Umbilical cord (tissue), 2 donors: Measurements from ENCODE around the gene UQCR11. TPM values are rescaled to one million over a fixed set of nuclear protein-coding genes. Genes with fewer than 3 reads are reported as not detected.
"Not testable (repeated sequence)": the region's sequence is repeated elsewhere in the genome, so short reads cannot be mapped to it uniquely, and the experiment has no call there.

Source experiments
- DNase-seq: peaks from one replicate; pipeline ENCODE4 v3.0.0-alpha.2; 2015; ENCODE audit warnings: low spot score
- total RNA-seq: library from RNA; depleted of rRNA; stranded (reverse); fragments of >200 nt; gene quantifications from one replicate; pipeline ENCODE4 v1.2.3, GENCODE V29; 2014; ENCODE audit warnings: low replicate concordance; ENCODE audit not compliant: insufficient read depth

UQCR11 gene
- total RNA-seq, result 86.2 TPM

- peak; percentile 97 for DNase-seq
These were observed at the start of gene UQCR11 for GRCh38 chr19:1605236-1606137. Gene UQCR11 (minus strand): TSS chr19:1605462. CDS start chr19:1605409, 53 bp downstream.

DNA sequence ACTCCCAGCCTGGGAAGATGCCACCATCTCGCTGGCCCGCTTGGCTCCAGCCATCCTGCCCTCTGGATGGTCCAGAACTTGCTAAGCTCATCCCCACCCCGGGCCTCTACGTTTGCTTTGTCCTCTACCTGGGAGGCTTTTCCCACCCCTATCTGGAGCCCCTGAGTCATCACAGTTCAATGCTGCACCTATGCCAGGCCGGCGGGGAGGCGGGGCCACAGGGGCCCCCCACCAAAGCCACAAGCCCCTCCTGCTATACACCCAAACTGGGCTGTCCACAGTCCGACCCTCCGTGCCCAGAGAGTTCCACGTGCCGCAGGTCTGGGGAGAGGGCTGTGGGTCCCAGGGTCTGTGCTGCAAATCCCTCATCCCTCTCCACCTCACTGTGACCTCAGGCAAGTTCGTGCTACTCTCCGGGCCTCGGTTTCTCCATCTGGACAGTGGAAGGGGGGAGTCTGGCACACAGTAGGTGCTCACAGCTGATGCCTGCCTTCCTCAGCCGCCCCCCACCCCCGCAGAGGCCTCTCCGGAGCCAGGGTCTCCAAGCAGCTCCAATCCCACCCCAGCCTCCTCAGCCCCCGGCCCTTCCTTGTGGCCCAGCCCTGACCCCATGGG lies 49.0 kb upstream of the UQCR11 start:
- DNase-seq, result no peak

- DNase-seq, result no peak
These were observed 48.0 kb upstream of the UQCR11 start for GRCh38 chr19:1653300-1653628.

- DNase-seq, result peak; percentile 99
These were observed 47.4 kb upstream of the UQCR11 start, which contains the start of gene TCF3 for GRCh38 chr19:1652471-1653299. Gene TCF3 (minus strand): TSS chr19:1652615. CDS start chr19:1650248, 2,367 bp downstream.

GRCh38 chr19:1651568-1652291 lies 46.5 kb upstream of the UQCR11 start:
- DNase-seq, result peak; percentile 39

DNA sequence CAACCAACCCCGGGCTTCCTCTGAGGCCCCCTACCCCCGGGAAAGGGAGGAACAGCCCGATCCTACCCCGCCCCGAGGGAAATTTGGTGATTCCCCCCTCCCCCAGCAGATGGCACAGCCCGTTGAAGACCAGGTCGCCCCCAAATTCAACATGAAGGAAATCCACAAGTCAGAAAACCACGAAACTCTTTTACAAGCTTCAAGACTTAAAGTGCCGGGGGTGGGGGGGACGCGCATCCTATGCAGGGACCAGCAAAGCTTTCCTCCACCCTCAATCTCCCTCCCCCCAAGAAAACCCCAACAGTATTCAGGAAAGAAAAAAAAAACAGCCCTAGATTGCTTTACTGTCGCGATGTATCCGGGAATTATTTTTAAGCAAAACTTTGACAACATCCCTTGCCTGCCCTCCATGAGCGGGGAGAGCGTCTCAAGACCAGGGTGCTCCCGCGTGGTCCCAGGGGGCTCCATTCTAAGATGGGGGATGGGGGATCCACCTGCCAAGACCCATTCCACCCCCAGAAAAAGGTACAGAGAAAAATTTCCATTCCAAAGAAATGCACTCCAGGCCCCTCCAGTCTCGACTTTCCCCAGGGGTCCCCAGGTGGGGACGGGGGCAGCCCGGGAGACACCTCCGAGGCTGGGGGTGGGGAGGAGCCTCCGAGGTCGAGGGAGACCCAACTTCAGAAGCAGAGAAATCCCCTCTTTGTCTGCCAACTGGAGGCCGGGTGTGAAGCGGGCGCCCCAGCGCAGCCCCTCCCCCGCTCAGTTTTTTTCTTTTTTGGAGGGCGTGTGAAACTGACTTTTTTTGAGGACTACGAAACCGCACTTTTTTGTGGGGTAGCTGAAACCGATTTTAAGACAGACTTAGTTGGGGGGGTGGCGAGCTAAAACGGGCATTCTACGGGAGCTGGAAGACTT lies 45.6 kb upstream of the UQCR11 start:
- peak; percentile 55 for DNase-seq

DNA sequence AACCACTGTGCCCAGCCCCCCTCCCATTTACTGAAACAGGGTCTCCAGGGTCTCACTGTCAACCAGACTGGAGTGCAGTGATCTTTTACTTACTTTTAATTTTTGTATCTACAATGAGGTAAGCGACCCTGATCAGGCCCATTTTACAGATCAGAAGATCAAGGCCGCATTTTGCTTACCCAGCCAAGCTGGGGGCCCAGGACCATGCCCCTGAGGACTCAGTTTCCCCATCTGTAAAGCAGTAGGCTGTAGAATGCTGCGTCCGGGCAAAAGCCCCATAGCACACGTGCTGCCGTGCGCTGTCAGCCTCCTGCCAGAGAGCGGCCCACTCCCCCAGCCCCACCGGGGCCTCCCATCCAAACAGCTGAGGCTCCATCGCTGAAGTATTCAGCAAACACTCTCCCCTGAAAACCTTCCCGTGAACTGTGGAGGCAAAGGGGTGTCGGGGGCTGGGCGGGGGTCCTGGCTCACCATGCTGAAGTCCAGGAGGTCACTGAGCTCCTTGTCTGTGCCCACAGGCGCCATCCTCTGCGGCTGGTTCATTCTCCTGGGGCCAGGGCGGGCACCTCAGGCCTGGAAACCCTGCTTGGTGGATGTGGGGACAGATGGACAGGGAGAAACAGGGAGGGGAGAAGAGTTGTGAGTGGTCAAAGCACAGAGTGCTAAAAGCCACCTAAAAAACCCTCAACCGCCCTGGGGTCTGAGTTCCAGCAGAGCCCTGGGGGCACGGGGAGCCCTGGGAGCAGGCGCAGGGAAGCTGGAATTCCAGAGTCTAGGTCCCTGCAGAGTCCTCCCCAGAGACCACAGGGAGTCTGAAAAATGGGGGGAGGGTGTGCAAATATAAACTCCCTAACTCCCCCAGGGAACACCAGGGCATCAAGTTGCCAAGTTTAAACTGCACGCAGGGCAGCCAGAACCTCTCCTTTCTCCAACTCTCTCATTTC lies 44.7 kb upstream of the UQCR11 start:
- no peak for DNase-seq

GRCh38 chr19:1648920-1649541 lies 43.8 kb upstream of the UQCR11 start:
- no peak for DNase-seq

- no peak for DNase-seq
These were observed 43.2 kb upstream of the UQCR11 start for GRCh38 chr19:1648459-1648849.

- DNase-seq, result no peak
These were observed 42.5 kb upstream of the UQCR11 start for GRCh38 chr19:1647501-1648458.

- DNase-seq, result no peak
These were observed 41.6 kb upstream of the UQCR11 start for GRCh38 chr19:1646659-1647453.

GRCh38 chr19:1646149-1646548 lies 40.9 kb upstream of the UQCR11 start:
- no peak for DNase-seq

DNA sequence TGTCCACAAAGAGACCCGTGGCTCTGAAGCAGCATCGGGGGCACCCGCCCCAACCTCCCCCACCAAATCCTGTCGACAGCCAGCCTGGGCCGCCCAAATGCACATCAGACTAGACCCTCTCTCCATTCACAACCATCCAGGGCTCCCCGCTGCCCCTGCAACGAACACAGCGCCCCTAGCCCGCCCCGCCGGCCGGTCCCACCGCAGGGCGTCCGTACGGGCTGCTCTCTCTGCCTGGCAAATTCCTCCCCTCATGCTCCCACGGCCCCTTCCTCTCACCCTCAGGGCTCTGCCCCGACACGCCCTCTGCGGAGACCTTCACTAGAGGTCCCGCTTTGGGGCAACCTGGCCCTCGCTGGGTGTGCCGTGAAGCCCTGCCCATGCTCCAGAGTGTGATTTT lies 40.0 kb upstream of the UQCR11 start:
- DNase-seq, result no peak

DNA sequence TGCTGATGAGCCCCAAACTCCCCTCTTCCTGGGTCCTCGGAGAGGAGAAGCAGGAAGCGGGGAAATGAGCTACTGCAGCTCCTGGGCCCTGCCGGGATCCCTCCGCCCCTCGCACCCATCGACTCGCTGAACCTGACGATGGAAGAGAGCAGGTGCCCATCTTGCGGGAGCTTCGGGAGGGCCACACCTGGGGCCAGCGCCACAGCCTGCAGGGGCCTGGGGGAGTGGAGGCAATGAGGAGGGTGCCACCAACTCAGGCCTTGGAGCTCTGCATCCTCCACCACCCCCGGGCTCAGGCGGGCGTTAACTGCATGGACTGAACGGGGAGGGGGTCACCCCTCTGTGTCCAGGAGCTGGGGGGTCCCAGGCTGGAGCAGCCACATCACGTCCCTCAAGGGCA lies 38.8 kb upstream of the UQCR11 start:
- DNase-seq, result no peak

- not testable (repeated sequence) for DNase-seq
These were observed 35.7 kb upstream of the UQCR11 start for GRCh38 chr19:1640893-1641448.
